HEK293 (cell line): ENCODE data around the gene ANKRD11.

Source experiments
- BCL11B ChIP-seq: fragments of 450-650 bp; formaldehyde crosslinking; IDR thresholded peaks from 2 replicates; pipeline ENCODE4 v1.5.1; 2016; ENCODE audit warnings: low read depth, missing biosample characterization, missing genetic modification characterization
- CTCF ChIP-seq: fragments of 450-650 bp; formaldehyde crosslinking; IDR thresholded peaks from 2 replicates; pipeline ENCODE4 v1.5.1; 2016; ENCODE audit warnings: missing biosample characterization, missing genetic modification characterization
- ELK4 ChIP-seq: IDR thresholded peaks from 2 replicates; pipeline ENCODE4 v1.6.1; 2011; ENCODE audit warnings: mild to moderate bottlenecking, low read depth, low read length, borderline replicate concordance
- PATZ1 ChIP-seq: fragments of 450-650 bp; formaldehyde crosslinking; IDR thresholded peaks from 2 replicates; pipeline ENCODE4 v1.5.1; 2016; ENCODE audit warnings: missing biosample characterization, missing genetic modification characterization
- SETDB1 ChIP-seq: IDR thresholded peaks from one replicate; pipeline ENCODE4 v1.6.1; 2017; ENCODE audit warnings: mild to moderate bottlenecking, low read length, moderate library complexity, mixed read lengths; ENCODE audit not compliant: insufficient read length
- ZNF23 ChIP-seq: fragments of 450-650 bp; formaldehyde crosslinking; IDR thresholded peaks from 2 replicates; pipeline ENCODE4 v1.5.1; 2016; ENCODE audit warnings: missing biosample characterization, missing genetic modification characterization, borderline replicate concordance
- ZNF521 ChIP-seq: fragments of 450-650 bp; formaldehyde crosslinking; IDR thresholded peaks from 2 replicates; pipeline ENCODE4 v1.5.1; 2017; ENCODE audit warnings: missing biosample characterization, mild to moderate bottlenecking, missing genetic modification characterization

GRCh38 chr16:89278441-89279240 is 211.7 kb downstream of the ANKRD11 start:
- no peak for TF ChIP-seq PATZ1
- TF ChIP-seq BCL11B (tag by site-specific recombination) = no peak
- no peak for TF ChIP-seq CTCF (tag by site-specific recombination)
- TF ChIP-seq ZNF23 (tag by site-specific recombination) = no peak
- TF ChIP-seq SETDB1 = no peak
- TF ChIP-seq ELK4 = no peak
- TF ChIP-seq ZNF521 (tag by site-specific recombination) = no peak
